ENCODE data around the gene BBS9.

Gene BBS9

GRCh38 chr7:33326485-33326848, 197.1 kb downstream of the BBS9 start:
- TF ChIP-seq CTCF (IDR thresholded peaks at IDR 0.05; ENCODE audit: low read depth, low read length) = no peak
- in situ Hi-C loops (cut with HindIII; ENCODE audit: low sequenced_read_pairs) = no loop called here
- DNase-seq (ENCODE audit: low read depth, low spot score) = no peak
- no peak overlapping the region for H3K4me3 ChIP-seq (ENCODE audit: low read depth, low read length)

- in situ Hi-C loops (cut with HindIII; ENCODE audit: low sequenced_read_pairs) = no loop called here
- DNase-seq (ENCODE audit: low read depth, low spot score) = no peak
- TF ChIP-seq CTCF (IDR thresholded peaks at IDR 0.05; ENCODE audit: low read depth, low read length) = no peak
- H3K4me3 ChIP-seq (ENCODE audit: low read depth, low read length) = no peak overlapping the region
These were observed 198.1 kb downstream of the BBS9 start for GRCh38 chr7:33327427-33327826.

GRCh38 chr7:33334349-33334748, 205.0 kb downstream of the BBS9 start:
- peak; percentile 47 for TF ChIP-seq CTCF (IDR thresholded peaks at IDR 0.05; ENCODE audit: low read depth, low read length)
- DNase-seq (ENCODE audit: low read depth, low spot score) = peak; percentile 29
- in situ Hi-C loops (cut with HindIII; ENCODE audit: low sequenced_read_pairs) = no loop called here
- H3K4me3 ChIP-seq (ENCODE audit: low read depth, low read length) = no peak overlapping the region

GRCh38 chr7:33336820-33337219, 207.5 kb downstream of the BBS9 start:
- DNase-seq (ENCODE audit: low read depth, low spot score) = no peak
- no peak for TF ChIP-seq CTCF (IDR thresholded peaks at IDR 0.05; ENCODE audit: low read depth, low read length)
- H3K4me3 ChIP-seq (ENCODE audit: low read depth, low read length) = no peak overlapping the region
- in situ Hi-C loops (cut with HindIII; ENCODE audit: low sequenced_read_pairs) = no loop called here

- no peak for TF ChIP-seq CTCF (IDR thresholded peaks at IDR 0.05; ENCODE audit: low read depth, low read length)
- in situ Hi-C loops (cut with HindIII; ENCODE audit: low sequenced_read_pairs) = no loop called here
- no peak overlapping the region for H3K4me3 ChIP-seq (ENCODE audit: low read depth, low read length)
- no peak for DNase-seq (ENCODE audit: low read depth, low spot score)
These were observed 209.9 kb downstream of the BBS9 start for GRCh38 chr7:33339074-33339790.

- no peak for DNase-seq (ENCODE audit: low read depth, low spot score)
- H3K4me3 ChIP-seq (ENCODE audit: low read depth, low read length) = no peak overlapping the region
- in situ Hi-C loops (cut with HindIII; ENCODE audit: low sequenced_read_pairs) = no loop called here
- no peak for TF ChIP-seq CTCF (IDR thresholded peaks at IDR 0.05; ENCODE audit: low read depth, low read length)
These were observed 216.7 kb downstream of the BBS9 start for GRCh38 chr7:33346055-33346454.

All from astrocyte of the spinal cord (primary cell).